ENCODE data around the gene GNA12.
"Not testable (repeated sequence)": the region's sequence is repeated elsewhere in the genome, so short reads cannot be mapped to it uniquely, and the experiment has no call there.

GNA12 gene

GRCh38 chr7:2775785-2776184 is 68.3 kb downstream of the GNA12 start:
- no peak for ATAC-seq

GRCh38 chr7:2775376-2775775 is 68.7 kb downstream of the GNA12 start:
- no peak for ATAC-seq

GRCh38 chr7:2774935-2775334 is 69.2 kb downstream of the GNA12 start:
- no peak for ATAC-seq

GRCh38 chr7:2774280-2774679 is 69.8 kb downstream of the GNA12 start:
- ATAC-seq: no peak

GRCh38 chr7:2773608-2774007 is 70.5 kb downstream of the GNA12 start:
- no peak for ATAC-seq

GRCh38 chr7:2771274-2771731 is 72.8 kb downstream of the GNA12 start:
- ATAC-seq: no peak

- no peak for ATAC-seq
Observed at GRCh38 chr7:2764621-2765020, 79.5 kb downstream of the GNA12 start.

- no peak for ATAC-seq
Observed at GRCh38 chr7:2763597-2763996, 80.5 kb downstream of the GNA12 start.

GRCh38 chr7:2761801-2762497 is 82.2 kb downstream of the GNA12 start:
- no peak for ATAC-seq

- ATAC-seq: no peak
Observed at GRCh38 chr7:2761131-2761624, 82.9 kb downstream of the GNA12 start.

GRCh38 chr7:2760098-2760889 is 83.8 kb downstream of the GNA12 start:
- no peak for ATAC-seq

- ATAC-seq: no peak
Observed at GRCh38 chr7:2759736-2760097, 84.4 kb downstream of the GNA12 start.

GRCh38 chr7:2758673-2759616 is 85.2 kb downstream of the GNA12 start:
- peak; percentile 8 to 12 for ATAC-seq

- peak; percentile 96 to 97 for ATAC-seq
Observed at GRCh38 chr7:2757904-2758672, 86.0 kb downstream of the GNA12 start.

GRCh38 chr7:2757361-2757903 is 86.7 kb downstream of the GNA12 start:
- ATAC-seq: peak; percentile 9 to 11

- ATAC-seq: no peak
Observed at GRCh38 chr7:2755531-2755930, 88.6 kb downstream of the GNA12 start.

- no peak for ATAC-seq
Observed at GRCh38 chr7:2754912-2755311, 89.2 kb downstream of the GNA12 start.

GRCh38 chr7:2754086-2754485 is 90.0 kb downstream of the GNA12 start:
- ATAC-seq: no peak

GRCh38 chr7:2753148-2753547 is 91.0 kb downstream of the GNA12 start:
- no peak for ATAC-seq

- no peak for ATAC-seq
Observed at GRCh38 chr7:2751086-2751485, 93.0 kb downstream of the GNA12 start.

- no peak for ATAC-seq
Observed at GRCh38 chr7:2750004-2750407, 94.1 kb downstream of the GNA12 start.

- not testable (repeated sequence) for ATAC-seq
Observed at GRCh38 chr7:2748684-2749083, 95.4 kb downstream of the GNA12 start.

Data from activated CD4-positive, CD25-positive, alpha-beta regulatory T cell treated with anti-CD3 and anti-CD28 coated beads, Interleukin-2, amount 50 U/mL, for 24 hours (primary cell).